HCT116 (cell line): ENCODE results near the gene WFDC5. TPM values are rescaled to one million over a fixed set of nuclear protein-coding genes. Genes with fewer than 3 reads are reported as not detected.

ENCODE experiments used
- ATAC-seq: fragments of 200-7000 bp; cut with Tn5 transposase; 2 replicates; pipeline ENCODE4 v1.9.1; 2020; ENCODE audit warnings: mild to moderate bottlenecking, moderate library complexity
- BruUV-seq: library from RNA; stranded (reverse); fragments of 400-500 nt; replicated peaks from 2 replicates; lab custom pipeline; 2021; lab: Mats Ljungman, UMichigan
- CTCF ChIA-PET: fragments of 300-600 bp; sonication (Branson Sonifier 250); formaldehyde crosslinking; loops from one replicate; lab custom pipeline; 2021; ENCODE audit warnings: antibody characterized with exemption; lab: Charles Lee
- POLR2A ChIA-PET: fragments of 300-600, 350-600 bp; sonication (Branson Sonifier 250); formaldehyde crosslinking; loops from one replicate; lab custom pipeline; 2021; ENCODE audit warnings: antibody characterized with exemption; lab: Charles Lee
- RAD21 ChIA-PET, 2 experiments: fragments of 300-600 bp; sonication (Branson Sonifier 250); formaldehyde crosslinking; loops; one replicate each; lab custom pipeline; 2023; ENCODE audit warnings: low total read pairs in 2 of 2; ENCODE audit not compliant: uncharacterized antibody in 2 of 2, unreplicated experiment in 2 of 2, low non-redundant PET in 1 of 2; lab: Charles Lee
- DNase-seq: peaks from one replicate; pipeline ENCODE4 v3.0.0-alpha.2; 2010; ENCODE audit warnings: low read depth, low spot score
- H2AFZ ChIP-seq: fragments of 200-600 bp; shearing (Covaris generic), sonication (generic); 2 replicates; pipeline ENCODE4 v1.6.1; 2017; ENCODE audit warnings: low read depth, mixed run types, mixed read lengths, antibody characterized with exemption, low read length; ENCODE audit not compliant: poor library complexity, severe bottlenecking
- H3K27ac ChIP-seq: 2 replicates; pipeline ENCODE4 v1.5.1; 2012; ENCODE audit warnings: low read depth, low read length
- H3K27me3 ChIP-seq: fragments of 200-600 bp; sonication (generic); 2 replicates; pipeline ENCODE4 v1.6.1; 2016; ENCODE audit warnings: mixed run types, low read length, mixed read lengths; ENCODE audit not compliant: insufficient read depth
- H3K36me3 ChIP-seq, 2 experiments: fragments of 200-500 bp in 1 of 2; fragments of 200-600 bp in 1 of 2; sonication (Bioruptor generic) in 1 of 2; sonication (generic) in 1 of 2; 2 replicates each; pipeline versions ENCODE4 v1.5.1 to v1.6.1; 2014 to 2016; ENCODE audit warnings: low read length in 2 of 2, inconsistent platforms in 1 of 2, mixed read lengths in 1 of 2, mixed run types in 1 of 2; ENCODE audit not compliant: insufficient read depth in 2 of 2, control insufficient read depth in 1 of 2
- H3K4me1 ChIP-seq, 2 experiments: fragments of 200-600 bp in 1 of 2; sonication (generic) in 1 of 2; 2 replicates each; pipeline versions ENCODE4 v1.5.1 to v1.6.1; 2012 to 2017; ENCODE audit warnings: low read length in 2 of 2, inconsistent platforms in 1 of 2, mild to moderate bottlenecking in 1 of 2, mixed read lengths in 1 of 2, mixed run types in 1 of 2, moderate library complexity in 1 of 2; ENCODE audit not compliant: insufficient read depth in 2 of 2, control insufficient read depth in 1 of 2
- H3K4me2 ChIP-seq: fragments of 200-600 bp; sonication (generic); 2 replicates; pipeline ENCODE4 v1.6.1; 2017; ENCODE audit warnings: mixed run types, low read length, mixed read lengths
- H3K4me3 ChIP-seq, 2 experiments: fragments of 200-600 bp in 1 of 2; sonication (generic) in 1 of 2; replicated peaks in 1 of 2; 2 replicates each; pipeline ENCODE4 v1.5.1; 2011 to 2016; ENCODE audit warnings: low read length in 2 of 2, control low read depth in 1 of 2, low read depth in 1 of 2, mild to moderate bottlenecking in 1 of 2, mixed read lengths in 1 of 2, mixed run types in 1 of 2
- H3K79me2 ChIP-seq: fragments of 200-600 bp; sonication (generic); 2 replicates; pipeline ENCODE4 v1.6.1; 2017; ENCODE audit warnings: mild to moderate bottlenecking, mixed run types, low read length, moderate library complexity, mixed read lengths; ENCODE audit not compliant: insufficient read depth
- H3K9ac ChIP-seq: fragments of 200-600 bp; sonication (generic); 2 replicates; pipeline ENCODE4 v1.6.1; 2016; ENCODE audit warnings: low read length, mixed read lengths
- H3K9me2 ChIP-seq: fragments of 200-600 bp; sonication (generic), shearing (Covaris generic); 2 replicates; pipeline ENCODE4 v1.6.1; 2017; ENCODE audit warnings: mixed run types, mild to moderate bottlenecking, moderate library complexity; ENCODE audit not compliant: insufficient read depth
- H3K9me3 ChIP-seq, 2 experiments: fragments of 200-500 bp in 1 of 2; fragments of 200-600 bp in 1 of 2; sonication (Bioruptor generic) in 1 of 2; sonication (generic) in 1 of 2; 2 replicates each; pipeline ENCODE4 v1.6.1; 2014 to 2017; ENCODE audit warnings: low read length in 2 of 2, mixed read lengths in 2 of 2, inconsistent platforms in 1 of 2, low read depth in 1 of 2, mild to moderate bottlenecking in 1 of 2, mixed run types in 1 of 2, moderate library complexity in 1 of 2; ENCODE audit not compliant: control insufficient read depth in 1 of 2, insufficient read depth in 1 of 2
- H4K20me1 ChIP-seq: fragments of 200-600 bp; sonication (generic), shearing (Covaris generic); 2 replicates; pipeline ENCODE4 v1.6.1; 2017; ENCODE audit warnings: mixed run types, mild to moderate bottlenecking, moderate library complexity; ENCODE audit not compliant: insufficient read depth
- CBX3 ChIP-seq: IDR thresholded peaks from 2 replicates; pipeline ENCODE4 v1.6.1; 2012; ENCODE audit warnings: low read depth
- EGR1 ChIP-seq: IDR thresholded peaks from 2 replicates; pipeline ENCODE4 v1.6.1; 2012; ENCODE audit warnings: low read depth
- ELF1 ChIP-seq: IDR thresholded peaks from 2 replicates; pipeline ENCODE4 v1.6.1; 2012; ENCODE audit warnings: low read depth, borderline replicate concordance
- EZH2phosphoT487 ChIP-seq: fragments of 200-600 bp; IDR thresholded peaks from 2 replicates; pipeline ENCODE4 v1.6.1; 2018; ENCODE audit warnings: antibody characterized with exemption, borderline replicate concordance
- FOSL1 ChIP-seq: IDR thresholded peaks from 2 replicates; pipeline ENCODE4 v1.6.1; 2012; ENCODE audit warnings: low read depth
- JUND ChIP-seq: IDR thresholded peaks from 2 replicates; pipeline ENCODE4 v1.6.1; 2012
- POLR2A ChIP-seq: IDR thresholded peaks from 2 replicates; pipeline ENCODE4 v1.7.0; 2011; ENCODE audit warnings: borderline replicate concordance; ENCODE audit not compliant: insufficient read depth, insufficient read length; ENCODE audit errors: extremely low read depth
- POLR2AphosphoS5 ChIP-seq: IDR thresholded peaks from 2 replicates; pipeline ENCODE4 v1.6.1; 2011; ENCODE audit warnings: mild to moderate bottlenecking, low read depth, low read length, moderate library complexity
- SIN3A ChIP-seq: IDR thresholded peaks from 2 replicates; pipeline ENCODE4 v1.6.1; 2012; ENCODE audit warnings: low read depth
- SP1 ChIP-seq: IDR thresholded peaks from 2 replicates; pipeline ENCODE4 v1.6.1; 2012; ENCODE audit warnings: low read depth
- TCF7L2 ChIP-seq: IDR thresholded peaks from 2 replicates; pipeline ENCODE4 v1.7.0; 2011; ENCODE audit warnings: borderline replicate concordance, inconsistent platforms; ENCODE audit not compliant: insufficient read depth, insufficient read length; ENCODE audit errors: extremely low read depth
- YY1 ChIP-seq: IDR thresholded peaks from 2 replicates; pipeline ENCODE4 v1.6.1; 2011; ENCODE audit warnings: low read length, low read depth, moderate library complexity, mild to moderate bottlenecking; ENCODE audit not compliant: insufficient replicate concordance; ENCODE audit errors: extremely low read depth
- ZNF274 ChIP-seq: fragments of 200-500 bp; sonication (Bioruptor generic); IDR thresholded peaks from 2 replicates; pipeline ENCODE4 v1.6.1; 2014; ENCODE audit warnings: mild to moderate bottlenecking, low read depth, low read length, inconsistent platforms
- intact Hi-C: fragments of 100-400 bp; cut with micrococcal nuclease; formaldehyde crosslinking; loops from 2 replicates; pipeline ENCODE4 v1.10.0; 2022
- total RNA-seq: library from RNA; stranded (reverse); gene quantifications from one replicate; pipeline ENCODE4 v1.2.1, GENCODE V29; 2021; ENCODE audit not compliant: unreplicated experiment
- TF ChIP-seq, protein P1 (sequence below): IDR thresholded peaks from 2 replicates; pipeline ENCODE4 v1.6.1; 2011; ENCODE audit warnings: mild to moderate bottlenecking, low read length, moderate library complexity; ENCODE audit not compliant: insufficient replicate concordance; ENCODE audit errors: extremely low read depth
- TF ChIP-seq, protein P2 (sequence below): IDR thresholded peaks from 2 replicates; pipeline ENCODE4 v1.6.1; 2012
- TF ChIP-seq, protein P3 (sequence below): IDR thresholded peaks from 2 replicates; pipeline ENCODE4 v1.6.1; 2012; ENCODE audit warnings: low read depth
- TF ChIP-seq, protein P4 (sequence below), 3 experiments: fragments of 200-600 bp in 1 of 3; sonication (generic) in 1 of 3; IDR thresholded peaks in 2 of 3; conservative IDR thresholded peaks in 1 of 3; 2 replicates each; pipeline ENCODE4 v1.5.1; 2012 to 2017; ENCODE audit warnings: low read depth in 2 of 3, low read length in 2 of 3, antibody characterized with exemption in 1 of 3, borderline replicate concordance in 1 of 3, control low read depth in 1 of 3, mild to moderate bottlenecking in 1 of 3, mixed read lengths in 1 of 3, mixed run types in 1 of 3, moderate library complexity in 1 of 3; ENCODE audit not compliant: insufficient read depth in 1 of 3

WFDC5 gene
- total RNA-seq, 1 experiment from 2014 or later: not detected

DNA sequence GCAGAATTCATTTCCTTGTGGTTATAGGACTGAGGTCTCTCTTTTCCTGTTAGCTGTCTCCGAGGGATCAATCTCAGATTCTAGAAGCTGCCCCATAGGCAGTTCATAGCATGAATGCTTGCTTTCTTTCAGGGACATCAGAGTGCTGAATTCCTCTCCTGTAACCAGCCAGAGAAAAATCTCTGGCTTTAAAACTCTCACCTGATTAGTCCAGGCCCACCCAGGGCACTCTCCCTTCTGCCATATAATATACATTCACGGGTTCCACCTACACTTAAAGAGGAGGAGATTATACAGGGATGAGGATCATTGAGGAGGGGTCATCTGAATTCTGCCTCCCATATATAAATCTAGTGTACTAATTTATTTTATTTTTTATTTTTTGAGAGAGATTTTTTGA is 11.9 kb downstream of the WFDC5 start:
- BruUV-seq: no TSS peak
- Histone ChIP-seq H3K4me1 (no peaks in the 10 kb centered on the region), H3K79me2 (no peaks in the 10 kb centered on the region), H3K4me2 (no peak overlapping the region), H4K20me1 (no peaks in the 10 kb centered on the region), H3K27ac (no peak overlapping the region), H3K9ac (no peak overlapping the region), H3K27me3 (no peaks in the 10 kb centered on the region; the same call in 1 of the 2 replicates), H3K36me3 (no peaks in the 10 kb centered on the region), H3K4me3 (no peak overlapping the region), H3K9me3 (no peaks in the 10 kb centered on the region), H3K9me2 (no peaks in the 10 kb centered on the region), H2AFZ (no peak overlapping the region)
- DNase-seq: no peak
- intact Hi-C loops: no loop called here
- ChIA-PET CTCF (interaction anchor here (1.1 kb wide), 1 partner anchor 9 kb away, joined by 6 read pairs; no protein-coding TSS in a partner anchor), POLR2A (no interaction called here), RAD21 (no interaction called here)
- no peak for ATAC-seq
- no peak for TF ChIP-seq SP1
- TF ChIP-seq, protein P1, sequence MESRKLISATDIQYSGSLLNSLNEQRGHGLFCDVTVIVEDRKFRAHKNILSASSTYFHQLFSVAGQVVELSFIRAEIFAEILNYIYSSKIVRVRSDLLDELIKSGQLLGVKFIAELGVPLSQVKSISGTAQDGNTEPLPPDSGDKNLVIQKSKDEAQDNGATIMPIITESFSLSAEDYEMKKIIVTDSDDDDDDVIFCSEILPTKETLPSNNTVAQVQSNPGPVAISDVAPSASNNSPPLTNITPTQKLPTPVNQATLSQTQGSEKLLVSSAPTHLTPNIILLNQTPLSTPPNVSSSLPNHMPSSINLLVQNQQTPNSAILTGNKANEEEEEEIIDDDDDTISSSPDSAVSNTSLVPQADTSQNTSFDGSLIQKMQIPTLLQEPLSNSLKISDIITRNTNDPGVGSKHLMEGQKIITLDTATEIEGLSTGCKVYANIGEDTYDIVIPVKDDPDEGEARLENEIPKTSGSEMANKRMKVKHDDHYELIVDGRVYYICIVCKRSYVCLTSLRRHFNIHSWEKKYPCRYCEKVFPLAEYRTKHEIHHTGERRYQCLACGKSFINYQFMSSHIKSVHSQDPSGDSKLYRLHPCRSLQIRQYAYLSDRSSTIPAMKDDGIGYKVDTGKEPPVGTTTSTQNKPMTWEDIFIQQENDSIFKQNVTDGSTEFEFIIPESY: no peak
- TF ChIP-seq ZNF274: no peak
- TF ChIP-seq ELF1: no peak
- no peak for TF ChIP-seq TCF7L2
- TF ChIP-seq, protein P2, sequence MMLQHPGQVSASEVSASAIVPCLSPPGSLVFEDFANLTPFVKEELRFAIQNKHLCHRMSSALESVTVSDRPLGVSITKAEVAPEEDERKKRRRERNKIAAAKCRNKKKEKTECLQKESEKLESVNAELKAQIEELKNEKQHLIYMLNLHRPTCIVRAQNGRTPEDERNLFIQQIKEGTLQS: no peak
- no peak for TF ChIP-seq POLR2A
- TF ChIP-seq, protein P3, sequence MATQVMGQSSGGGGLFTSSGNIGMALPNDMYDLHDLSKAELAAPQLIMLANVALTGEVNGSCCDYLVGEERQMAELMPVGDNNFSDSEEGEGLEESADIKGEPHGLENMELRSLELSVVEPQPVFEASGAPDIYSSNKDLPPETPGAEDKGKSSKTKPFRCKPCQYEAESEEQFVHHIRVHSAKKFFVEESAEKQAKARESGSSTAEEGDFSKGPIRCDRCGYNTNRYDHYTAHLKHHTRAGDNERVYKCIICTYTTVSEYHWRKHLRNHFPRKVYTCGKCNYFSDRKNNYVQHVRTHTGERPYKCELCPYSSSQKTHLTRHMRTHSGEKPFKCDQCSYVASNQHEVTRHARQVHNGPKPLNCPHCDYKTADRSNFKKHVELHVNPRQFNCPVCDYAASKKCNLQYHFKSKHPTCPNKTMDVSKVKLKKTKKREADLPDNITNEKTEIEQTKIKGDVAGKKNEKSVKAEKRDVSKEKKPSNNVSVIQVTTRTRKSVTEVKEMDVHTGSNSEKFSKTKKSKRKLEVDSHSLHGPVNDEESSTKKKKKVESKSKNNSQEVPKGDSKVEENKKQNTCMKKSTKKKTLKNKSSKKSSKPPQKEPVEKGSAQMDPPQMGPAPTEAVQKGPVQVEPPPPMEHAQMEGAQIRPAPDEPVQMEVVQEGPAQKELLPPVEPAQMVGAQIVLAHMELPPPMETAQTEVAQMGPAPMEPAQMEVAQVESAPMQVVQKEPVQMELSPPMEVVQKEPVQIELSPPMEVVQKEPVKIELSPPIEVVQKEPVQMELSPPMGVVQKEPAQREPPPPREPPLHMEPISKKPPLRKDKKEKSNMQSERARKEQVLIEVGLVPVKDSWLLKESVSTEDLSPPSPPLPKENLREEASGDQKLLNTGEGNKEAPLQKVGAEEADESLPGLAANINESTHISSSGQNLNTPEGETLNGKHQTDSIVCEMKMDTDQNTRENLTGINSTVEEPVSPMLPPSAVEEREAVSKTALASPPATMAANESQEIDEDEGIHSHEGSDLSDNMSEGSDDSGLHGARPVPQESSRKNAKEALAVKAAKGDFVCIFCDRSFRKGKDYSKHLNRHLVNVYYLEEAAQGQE: no peak
- no peak for TF ChIP-seq JUND
- TF ChIP-seq POLR2AphosphoS5: no peak
- TF ChIP-seq, protein P4, sequence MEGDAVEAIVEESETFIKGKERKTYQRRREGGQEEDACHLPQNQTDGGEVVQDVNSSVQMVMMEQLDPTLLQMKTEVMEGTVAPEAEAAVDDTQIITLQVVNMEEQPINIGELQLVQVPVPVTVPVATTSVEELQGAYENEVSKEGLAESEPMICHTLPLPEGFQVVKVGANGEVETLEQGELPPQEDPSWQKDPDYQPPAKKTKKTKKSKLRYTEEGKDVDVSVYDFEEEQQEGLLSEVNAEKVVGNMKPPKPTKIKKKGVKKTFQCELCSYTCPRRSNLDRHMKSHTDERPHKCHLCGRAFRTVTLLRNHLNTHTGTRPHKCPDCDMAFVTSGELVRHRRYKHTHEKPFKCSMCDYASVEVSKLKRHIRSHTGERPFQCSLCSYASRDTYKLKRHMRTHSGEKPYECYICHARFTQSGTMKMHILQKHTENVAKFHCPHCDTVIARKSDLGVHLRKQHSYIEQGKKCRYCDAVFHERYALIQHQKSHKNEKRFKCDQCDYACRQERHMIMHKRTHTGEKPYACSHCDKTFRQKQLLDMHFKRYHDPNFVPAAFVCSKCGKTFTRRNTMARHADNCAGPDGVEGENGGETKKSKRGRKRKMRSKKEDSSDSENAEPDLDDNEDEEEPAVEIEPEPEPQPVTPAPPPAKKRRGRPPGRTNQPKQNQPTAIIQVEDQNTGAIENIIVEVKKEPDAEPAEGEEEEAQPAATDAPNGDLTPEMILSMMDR (IDR thresholded peaks at IDR 0.05 in 2 of 3, conservative IDR thresholded peaks at IDR 0.05 in 1 of 3; ENCODE audit: borderline replicate concordance in 1 of 3, insufficient read depth in 1 of 3, low read depth in 2 of 3, low read length in 2 of 3): no peak
- no peak for TF ChIP-seq EGR1
- no peak for TF ChIP-seq SIN3A
- TF ChIP-seq YY1: no peak
- no peak for TF ChIP-seq CBX3
- no peak for TF ChIP-seq EZH2phosphoT487
- TF ChIP-seq FOSL1: no peak
